SU-DHL-6 (cell line): Measurements from ENCODE around the gene DUSP28.

Experiments used
- EZH2phosphoT487 ChIP-seq: fragments of 200-600 bp; sonication (generic), shearing (Covaris generic); conservative IDR thresholded peaks from 2 replicates; pipeline ENCODE4 v1.6.1; 2018; ENCODE audit warnings: mild to moderate bottlenecking, antibody characterized with exemption, low read length, moderate library complexity, mixed read lengths
- TF ChIP-seq, protein P1 (sequence below): fragments of 200-600 bp; sonication (generic); IDR thresholded peaks from one replicate; pipeline ENCODE4 v1.5.1; 2017; ENCODE audit warnings: antibody characterized with exemption, mild to moderate bottlenecking, low read length, moderate library complexity; ENCODE audit not compliant: insufficient read depth, poor library complexity, severe bottlenecking

DNA sequence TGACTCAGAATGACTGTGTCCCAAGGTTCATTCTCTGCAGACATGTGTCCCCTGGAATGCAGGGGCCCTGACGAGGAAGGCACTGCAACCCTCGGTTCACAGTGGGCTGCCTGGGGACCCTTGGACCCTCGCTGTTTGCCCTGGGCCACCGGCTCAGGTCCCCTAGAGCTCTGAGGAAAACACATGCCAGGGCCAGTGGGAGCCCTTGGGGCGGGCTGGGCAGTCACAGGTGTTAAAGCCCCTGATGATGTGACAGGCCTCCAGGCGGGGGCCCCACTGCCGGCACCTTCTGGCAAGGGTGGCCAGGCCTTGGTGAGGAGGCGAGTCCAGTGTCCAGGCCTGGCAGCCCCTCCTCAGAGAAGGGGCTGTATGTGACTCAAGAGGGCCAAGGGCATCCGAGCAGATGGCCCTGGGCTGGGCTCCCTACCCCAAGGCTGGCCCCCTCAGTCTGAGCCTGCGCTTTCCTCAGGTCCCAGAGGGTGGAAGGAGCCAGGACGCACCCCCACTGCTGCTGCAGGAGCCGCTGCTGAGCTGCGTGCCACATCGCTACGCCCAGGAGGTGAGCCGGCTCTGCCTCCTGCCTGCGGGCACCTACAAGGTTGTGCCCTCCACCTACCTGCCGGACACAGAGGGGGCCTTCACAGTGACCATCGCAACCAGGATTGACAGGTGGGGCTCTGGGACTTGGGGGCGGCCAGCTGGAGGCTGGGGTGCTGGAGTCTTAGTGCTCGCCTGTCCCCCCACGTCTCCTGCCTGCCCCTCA is 37.4 kb downstream of the DUSP28 start:
- TF ChIP-seq, protein P1, sequence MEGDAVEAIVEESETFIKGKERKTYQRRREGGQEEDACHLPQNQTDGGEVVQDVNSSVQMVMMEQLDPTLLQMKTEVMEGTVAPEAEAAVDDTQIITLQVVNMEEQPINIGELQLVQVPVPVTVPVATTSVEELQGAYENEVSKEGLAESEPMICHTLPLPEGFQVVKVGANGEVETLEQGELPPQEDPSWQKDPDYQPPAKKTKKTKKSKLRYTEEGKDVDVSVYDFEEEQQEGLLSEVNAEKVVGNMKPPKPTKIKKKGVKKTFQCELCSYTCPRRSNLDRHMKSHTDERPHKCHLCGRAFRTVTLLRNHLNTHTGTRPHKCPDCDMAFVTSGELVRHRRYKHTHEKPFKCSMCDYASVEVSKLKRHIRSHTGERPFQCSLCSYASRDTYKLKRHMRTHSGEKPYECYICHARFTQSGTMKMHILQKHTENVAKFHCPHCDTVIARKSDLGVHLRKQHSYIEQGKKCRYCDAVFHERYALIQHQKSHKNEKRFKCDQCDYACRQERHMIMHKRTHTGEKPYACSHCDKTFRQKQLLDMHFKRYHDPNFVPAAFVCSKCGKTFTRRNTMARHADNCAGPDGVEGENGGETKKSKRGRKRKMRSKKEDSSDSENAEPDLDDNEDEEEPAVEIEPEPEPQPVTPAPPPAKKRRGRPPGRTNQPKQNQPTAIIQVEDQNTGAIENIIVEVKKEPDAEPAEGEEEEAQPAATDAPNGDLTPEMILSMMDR = no peak
- no peak for TF ChIP-seq EZH2phosphoT487
